Fibroblast of mammary gland (primary cell): Measurements from ENCODE around the gene MAPT.

Experiments
- DNase-seq: peaks from one replicate; pipeline ENCODE4 v3.0.0-alpha.2; 2010; ENCODE audit warnings: low read depth
- H3K4me3 ChIP-seq: 2 replicates; pipeline ENCODE4 v1.5.1; 2011; ENCODE audit warnings: low read depth, mild to moderate bottlenecking, low read length, moderate library complexity; ENCODE audit not compliant: control insufficient read depth
- TF ChIP-seq, protein P1 (sequence below): conservative IDR thresholded peaks from 2 replicates; pipeline ENCODE4 v1.5.1; 2011; ENCODE audit warnings: low read depth, low read length, inconsistent platforms; ENCODE audit not compliant: control insufficient read depth, insufficient read depth

Gene MAPT

DNA sequence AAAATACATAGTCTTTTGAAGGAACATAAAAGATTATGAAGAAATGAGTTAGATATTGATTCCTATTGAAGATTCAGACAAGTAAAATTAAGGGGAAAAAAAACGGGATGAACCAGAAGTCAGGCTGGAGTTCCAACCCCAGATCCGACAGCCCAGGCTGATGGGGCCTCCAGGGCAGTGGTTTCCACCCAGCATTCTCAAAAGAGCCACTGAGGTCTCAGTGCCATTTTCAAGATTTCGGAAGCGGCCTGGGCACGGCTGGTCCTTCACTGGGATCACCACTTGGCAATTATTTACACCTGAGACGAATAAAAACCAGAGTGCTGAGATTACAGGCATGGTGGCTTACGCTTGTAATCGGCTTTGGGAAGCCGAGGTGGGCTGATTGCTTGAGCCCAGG lies 114.2 kb downstream of the MAPT start:
- DNase-seq: no peak
- no peak overlapping the region for H3K4me3 ChIP-seq
- TF ChIP-seq, protein P1, sequence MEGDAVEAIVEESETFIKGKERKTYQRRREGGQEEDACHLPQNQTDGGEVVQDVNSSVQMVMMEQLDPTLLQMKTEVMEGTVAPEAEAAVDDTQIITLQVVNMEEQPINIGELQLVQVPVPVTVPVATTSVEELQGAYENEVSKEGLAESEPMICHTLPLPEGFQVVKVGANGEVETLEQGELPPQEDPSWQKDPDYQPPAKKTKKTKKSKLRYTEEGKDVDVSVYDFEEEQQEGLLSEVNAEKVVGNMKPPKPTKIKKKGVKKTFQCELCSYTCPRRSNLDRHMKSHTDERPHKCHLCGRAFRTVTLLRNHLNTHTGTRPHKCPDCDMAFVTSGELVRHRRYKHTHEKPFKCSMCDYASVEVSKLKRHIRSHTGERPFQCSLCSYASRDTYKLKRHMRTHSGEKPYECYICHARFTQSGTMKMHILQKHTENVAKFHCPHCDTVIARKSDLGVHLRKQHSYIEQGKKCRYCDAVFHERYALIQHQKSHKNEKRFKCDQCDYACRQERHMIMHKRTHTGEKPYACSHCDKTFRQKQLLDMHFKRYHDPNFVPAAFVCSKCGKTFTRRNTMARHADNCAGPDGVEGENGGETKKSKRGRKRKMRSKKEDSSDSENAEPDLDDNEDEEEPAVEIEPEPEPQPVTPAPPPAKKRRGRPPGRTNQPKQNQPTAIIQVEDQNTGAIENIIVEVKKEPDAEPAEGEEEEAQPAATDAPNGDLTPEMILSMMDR: no peak

DNA sequence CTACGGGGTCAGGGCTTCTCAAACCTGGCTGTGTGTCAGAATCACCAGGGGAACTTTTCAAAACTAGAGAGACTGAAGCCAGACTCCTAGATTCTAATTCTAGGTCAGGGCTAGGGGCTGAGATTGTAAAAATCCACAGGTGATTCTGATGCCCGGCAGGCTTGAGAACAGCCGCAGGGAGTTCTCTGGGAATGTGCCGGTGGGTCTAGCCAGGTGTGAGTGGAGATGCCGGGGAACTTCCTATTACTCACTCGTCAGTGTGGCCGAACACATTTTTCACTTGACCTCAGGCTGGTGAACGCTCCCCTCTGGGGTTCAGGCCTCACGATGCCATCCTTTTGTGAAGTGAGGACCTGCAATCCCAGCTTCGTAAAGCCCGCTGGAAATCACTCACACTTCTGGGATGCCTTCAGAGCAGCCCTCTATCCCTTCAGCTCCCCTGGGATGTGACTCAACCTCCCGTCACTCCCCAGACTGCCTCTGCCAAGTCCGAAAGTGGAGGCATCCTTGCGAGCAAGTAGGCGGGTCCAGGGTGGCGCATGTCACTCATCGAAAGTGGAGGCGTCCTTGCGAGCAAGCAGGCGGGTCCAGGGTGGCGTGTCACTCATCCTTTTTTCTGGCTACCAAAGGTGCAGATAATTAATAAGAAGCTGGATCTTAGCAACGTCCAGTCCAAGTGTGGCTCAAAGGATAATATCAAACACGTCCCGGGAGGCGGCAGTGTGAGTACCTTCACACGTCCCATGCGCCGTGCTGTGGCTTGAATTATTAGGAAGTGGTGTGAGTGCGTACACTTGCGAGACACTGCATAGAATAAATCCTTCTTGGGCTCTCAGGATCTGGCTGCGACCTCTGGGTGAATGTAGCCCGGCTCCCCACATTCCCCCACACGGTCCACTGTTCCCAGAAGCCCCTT lies 115.6 kb downstream of the MAPT start:
- H3K4me3 ChIP-seq: no peak overlapping the region
- DNase-seq: peak; percentile 17
- TF ChIP-seq, protein P1: no peak

DNA sequence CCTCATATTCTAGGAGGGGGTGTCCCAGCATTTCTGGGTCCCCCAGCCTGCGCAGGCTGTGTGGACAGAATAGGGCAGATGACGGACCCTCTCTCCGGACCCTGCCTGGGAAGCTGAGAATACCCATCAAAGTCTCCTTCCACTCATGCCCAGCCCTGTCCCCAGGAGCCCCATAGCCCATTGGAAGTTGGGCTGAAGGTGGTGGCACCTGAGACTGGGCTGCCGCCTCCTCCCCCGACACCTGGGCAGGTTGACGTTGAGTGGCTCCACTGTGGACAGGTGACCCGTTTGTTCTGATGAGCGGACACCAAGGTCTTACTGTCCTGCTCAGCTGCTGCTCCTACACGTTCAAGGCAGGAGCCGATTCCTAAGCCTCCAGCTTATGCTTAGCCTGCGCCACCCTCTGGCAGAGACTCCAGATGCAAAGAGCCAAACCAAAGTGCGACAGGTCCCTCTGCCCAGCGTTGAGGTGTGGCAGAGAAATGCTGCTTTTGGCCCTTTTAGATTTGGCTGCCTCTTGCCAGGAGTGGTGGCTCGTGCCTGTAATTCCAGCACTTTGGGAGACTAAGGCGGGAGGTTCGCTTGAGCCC lies 116.3 kb downstream of the MAPT start:
- TF ChIP-seq, protein P1: no peak
- H3K4me3 ChIP-seq: no peak overlapping the region
- no peak for DNase-seq

DNA sequence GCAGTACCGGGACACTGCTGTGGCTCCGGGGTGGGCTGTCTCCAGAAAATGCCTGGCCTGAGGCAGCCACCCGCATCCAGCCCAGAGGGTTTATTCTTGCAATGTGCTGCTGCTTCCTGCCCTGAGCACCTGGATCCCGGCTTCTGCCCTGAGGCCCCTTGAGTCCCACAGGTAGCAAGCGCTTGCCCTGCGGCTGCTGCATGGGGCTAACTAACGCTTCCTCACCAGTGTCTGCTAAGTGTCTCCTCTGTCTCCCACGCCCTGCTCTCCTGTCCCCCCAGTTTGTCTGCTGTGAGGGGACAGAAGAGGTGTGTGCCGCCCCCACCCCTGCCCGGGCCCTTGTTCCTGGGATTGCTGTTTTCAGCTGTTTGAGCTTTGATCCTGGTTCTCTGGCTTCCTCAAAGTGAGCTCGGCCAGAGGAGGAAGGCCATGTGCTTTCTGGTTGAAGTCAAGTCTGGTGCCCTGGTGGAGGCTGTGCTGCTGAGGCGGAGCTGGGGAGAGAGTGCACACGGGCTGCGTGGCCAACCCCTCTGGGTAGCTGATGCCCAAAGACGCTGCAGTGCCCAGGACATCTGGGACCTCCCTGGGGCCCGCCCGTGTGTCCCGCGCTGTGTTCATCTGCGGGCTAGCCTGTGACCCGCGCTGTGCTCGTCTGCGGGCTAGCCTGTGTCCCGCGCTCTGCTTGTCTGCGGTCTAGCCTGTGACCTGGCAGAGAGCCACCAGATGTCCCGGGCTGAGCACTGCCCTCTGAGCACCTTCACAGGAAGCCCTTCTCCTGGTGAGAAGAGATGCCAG lies 117.6 kb downstream of the MAPT start:
- TF ChIP-seq, protein P1: no peak
- no peak overlapping the region for H3K4me3 ChIP-seq
- no peak for DNase-seq

DNA sequence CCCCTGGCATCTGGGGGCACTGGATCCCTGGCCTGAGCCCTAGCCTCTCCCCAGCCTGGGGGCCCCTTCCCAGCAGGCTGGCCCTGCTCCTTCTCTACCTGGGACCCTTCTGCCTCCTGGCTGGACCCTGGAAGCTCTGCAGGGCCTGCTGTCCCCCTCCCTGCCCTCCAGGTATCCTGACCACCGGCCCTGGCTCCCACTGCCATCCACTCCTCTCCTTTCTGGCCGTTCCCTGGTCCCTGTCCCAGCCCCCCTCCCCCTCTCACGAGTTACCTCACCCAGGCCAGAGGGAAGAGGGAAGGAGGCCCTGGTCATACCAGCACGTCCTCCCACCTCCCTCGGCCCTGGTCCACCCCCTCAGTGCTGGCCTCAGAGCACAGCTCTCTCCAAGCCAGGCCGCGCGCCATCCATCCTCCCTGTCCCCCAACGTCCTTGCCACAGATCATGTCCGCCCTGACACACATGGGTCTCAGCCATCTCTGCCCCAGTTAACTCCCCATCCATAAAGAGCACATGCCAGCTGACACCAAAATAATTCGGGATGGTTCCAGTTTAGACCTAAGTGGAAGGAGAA lies 118.2 kb downstream of the MAPT start:
- no peak overlapping the region for H3K4me3 ChIP-seq
- TF ChIP-seq, protein P1: no peak
- no peak for DNase-seq

DNA sequence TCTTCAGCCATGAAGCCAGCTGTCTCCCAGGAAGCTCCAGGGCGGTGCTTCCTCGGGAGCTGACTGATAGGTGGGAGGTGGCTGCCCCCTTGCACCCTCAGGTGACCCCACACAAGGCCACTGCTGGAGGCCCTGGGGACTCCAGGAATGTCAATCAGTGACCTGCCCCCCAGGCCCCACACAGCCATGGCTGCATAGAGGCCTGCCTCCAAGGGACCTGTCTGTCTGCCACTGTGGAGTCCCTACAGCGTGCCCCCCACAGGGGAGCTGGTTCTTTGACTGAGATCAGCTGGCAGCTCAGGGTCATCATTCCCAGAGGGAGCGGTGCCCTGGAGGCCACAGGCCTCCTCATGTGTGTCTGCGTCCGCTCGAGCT lies 118.8 kb downstream of the MAPT start:
- H3K4me3 ChIP-seq: no peak overlapping the region
- no peak for DNase-seq
- TF ChIP-seq, protein P1: no peak
